Breast epithelium (tissue), 3 donors: ENCODE data around the gene FOLR2.

ENCODE experiments used
- CTCF ChIP-seq, 3 donors: fragments of 450-650 bp; IDR thresholded peaks; one replicate each; pipeline ENCODE4 v1.5.1; 2016 to 2017; ENCODE audit warnings: antibody characterized with exemption in 3 of 3, mild to moderate bottlenecking in 3 of 3, moderate library complexity in 3 of 3
- POLR2A ChIP-seq: fragments of 450-650 bp; IDR thresholded peaks from one replicate; pipeline ENCODE4 v1.6.1; 2016; ENCODE audit warnings: antibody characterized with exemption, mild to moderate bottlenecking, moderate library complexity

GRCh38 chr11:72244060-72244360, 27.4 kb downstream of the FOLR2 start, which contains the start of gene PHOX2A:
- TF ChIP-seq POLR2A (no peak), CTCF (IDR thresholded peaks at IDR 0.05) (no peak)
